Fibroblast of villous mesenchyme (primary cell): ENCODE results near the gene VDAC1. TPM values are rescaled to one million over a fixed set of nuclear protein-coding genes. Genes with fewer than 3 reads are reported as not detected.

Source experiments
- DNase-seq: peaks from one replicate; pipeline ENCODE4 v3.0.0-alpha.2; 2010; ENCODE audit warnings: low read depth
- H3K4me3 ChIP-seq: 2 replicates; pipeline ENCODE4 v1.5.1; 2011; ENCODE audit warnings: low read depth, mild to moderate bottlenecking, low read length
- CTCF ChIP-seq: IDR thresholded peaks from 2 replicates; pipeline ENCODE4 v1.5.1; 2012; ENCODE audit warnings: low read depth, mild to moderate bottlenecking, low read length; ENCODE audit not compliant: insufficient read depth
- total RNA-seq: library from RNA; depleted of rRNA; stranded (reverse); fragments of >200 nt; gene quantifications from 2 replicates; pipeline ENCODE4 v1.2.3, GENCODE V29; 2012

The VDAC1 gene
- total RNA-seq, 1 donor = 350 TPM

- no peak for TF ChIP-seq CTCF
- H3K4me3 ChIP-seq = no peak overlapping the region
- DNase-seq = no peak
Observed at GRCh38 chr5:133931546-133931945, 73.2 kb downstream of the VDAC1 start.

- no peak for DNase-seq
- no peak overlapping the region for H3K4me3 ChIP-seq
Observed at GRCh38 chr5:133930813-133931090, 74.0 kb downstream of the VDAC1 start.

GRCh38 chr5:133930061-133930812 lies 74.5 kb downstream of the VDAC1 start:
- no peak for TF ChIP-seq CTCF
- H3K4me3 ChIP-seq = no peak overlapping the region
- DNase-seq = peak; percentile 33

More at GRCh38 chr5:133930813-133931090, 74.0 kb downstream of the VDAC1 start:
- no peak for TF ChIP-seq CTCF

GRCh38 chr5:133928587-133929393 lies 76.0 kb downstream of the VDAC1 start:
- no peak for DNase-seq
- no peak for TF ChIP-seq CTCF
- H3K4me3 ChIP-seq = no peak overlapping the region

GRCh38 chr5:133927300-133928180 lies 77.2 kb downstream of the VDAC1 start:
- H3K4me3 ChIP-seq = no peak overlapping the region
- no peak for TF ChIP-seq CTCF
- DNase-seq = no peak

- DNase-seq = no peak
- TF ChIP-seq CTCF = no peak
- H3K4me3 ChIP-seq = no peak overlapping the region
Observed at GRCh38 chr5:133926489-133927299, 78.1 kb downstream of the VDAC1 start.
